Thoracic aorta (tissue), 2 donors: ENCODE data around the gene ZP1. TPM values are rescaled to one million over a fixed set of nuclear protein-coding genes. Genes with fewer than 3 reads are reported as not detected.

Experiments
- ATAC-seq: fragments of 150-250 bp; one replicate; pipeline ENCODE4 v1.8.0; 2017; ENCODE audit warnings: low read depth; ENCODE audit not compliant: insufficient number of reproducible peaks, low FRiP score
- DNase-seq: peaks from one replicate; pipeline ENCODE4 v3.0.0-alpha.2; 2020; ENCODE audit warnings: low spot score
- H3K27ac ChIP-seq, 2 donors: fragments of 200-600 bp; sonication (generic); 1 replicate in 1 of 2; 2 replicates in 1 of 2; pipeline ENCODE4 v1.5.1; 2016; ENCODE audit warnings: mild to moderate bottlenecking in 2 of 2, moderate library complexity in 2 of 2
- H3K27me3 ChIP-seq: fragments of 200-600 bp; sonication (generic); replicated peaks from 2 replicates; pipeline ENCODE4 v1.6.0; 2016; ENCODE audit warnings: mild to moderate bottlenecking; ENCODE audit not compliant: insufficient read depth
- H3K36me3 ChIP-seq: fragments of 200-600 bp; sonication (generic); one replicate; pipeline ENCODE4 v1.5.1; 2016
- H3K4me1 ChIP-seq, 2 donors: fragments of 200-600 bp; sonication (generic); 1 replicate in 1 of 2; 2 replicates in 1 of 2; pipeline versions ENCODE4 v1.5.1 to v1.6.0; 2016; ENCODE audit warnings: low read depth in 2 of 2, mild to moderate bottlenecking in 1 of 2; ENCODE audit not compliant: control insufficient read depth in 1 of 2
- H3K4me3 ChIP-seq: fragments of 200-600 bp; sonication (generic); 2 replicates; pipeline ENCODE4 v1.5.1; 2016; ENCODE audit warnings: mild to moderate bottlenecking
- H3K9me3 ChIP-seq: fragments of 200-600 bp; sonication (generic); 2 replicates; pipeline ENCODE4 v1.5.1; 2016
- total RNA-seq, 2 donors: library from RNA; depleted of rRNA; stranded (reverse); fragments of >200 nt; gene quantifications; one replicate each; pipeline versions ENCODE4 v1.1.0 to v1.2.3, GENCODE V29; 2016
- TF ChIP-seq, protein P1 (sequence below): fragments of 200-600 bp; sonication (generic); IDR thresholded peaks from one replicate; pipeline ENCODE4 v1.5.1; 2019; ENCODE audit warnings: antibody characterized with exemption

Gene ZP1
- total RNA-seq, 2 donors from 2014 or later = not detected

DNA sequence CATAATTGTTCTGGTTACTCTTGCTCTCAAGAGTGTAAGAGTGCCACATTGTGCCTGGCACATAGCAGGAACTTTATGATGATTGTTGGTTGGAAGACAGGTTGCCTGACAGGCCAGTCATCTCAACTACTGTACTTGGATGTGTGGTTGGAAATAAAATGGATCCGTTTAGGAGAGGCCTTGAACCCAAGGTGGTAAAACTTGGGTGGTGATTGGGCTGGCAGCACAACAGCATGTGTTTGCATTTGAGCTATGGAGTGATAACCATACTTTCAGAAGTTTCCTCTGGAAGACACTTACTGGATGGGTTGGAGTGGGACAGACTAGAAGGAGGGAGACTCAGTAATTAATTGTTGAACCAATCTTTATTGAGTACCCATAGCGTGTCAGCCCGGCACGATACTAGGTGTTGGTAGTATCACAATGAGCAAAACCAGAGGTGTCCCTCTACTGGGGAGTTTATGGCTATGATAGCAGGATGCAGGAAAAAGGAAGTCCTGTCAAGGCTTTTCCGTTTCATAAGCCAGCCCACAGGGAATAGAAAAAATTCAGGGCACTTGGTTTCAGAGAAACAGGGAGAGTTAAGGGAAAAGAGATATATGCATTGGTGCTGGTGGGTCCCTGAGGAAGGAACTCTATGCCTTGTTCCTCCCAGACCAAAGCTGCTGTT is 43.5 kb downstream of the ZP1 start:
- H3K9me3 ChIP-seq = no peaks in the 10 kb centered on the region
- TF ChIP-seq, protein P1, sequence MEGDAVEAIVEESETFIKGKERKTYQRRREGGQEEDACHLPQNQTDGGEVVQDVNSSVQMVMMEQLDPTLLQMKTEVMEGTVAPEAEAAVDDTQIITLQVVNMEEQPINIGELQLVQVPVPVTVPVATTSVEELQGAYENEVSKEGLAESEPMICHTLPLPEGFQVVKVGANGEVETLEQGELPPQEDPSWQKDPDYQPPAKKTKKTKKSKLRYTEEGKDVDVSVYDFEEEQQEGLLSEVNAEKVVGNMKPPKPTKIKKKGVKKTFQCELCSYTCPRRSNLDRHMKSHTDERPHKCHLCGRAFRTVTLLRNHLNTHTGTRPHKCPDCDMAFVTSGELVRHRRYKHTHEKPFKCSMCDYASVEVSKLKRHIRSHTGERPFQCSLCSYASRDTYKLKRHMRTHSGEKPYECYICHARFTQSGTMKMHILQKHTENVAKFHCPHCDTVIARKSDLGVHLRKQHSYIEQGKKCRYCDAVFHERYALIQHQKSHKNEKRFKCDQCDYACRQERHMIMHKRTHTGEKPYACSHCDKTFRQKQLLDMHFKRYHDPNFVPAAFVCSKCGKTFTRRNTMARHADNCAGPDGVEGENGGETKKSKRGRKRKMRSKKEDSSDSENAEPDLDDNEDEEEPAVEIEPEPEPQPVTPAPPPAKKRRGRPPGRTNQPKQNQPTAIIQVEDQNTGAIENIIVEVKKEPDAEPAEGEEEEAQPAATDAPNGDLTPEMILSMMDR = no peak
- no peak overlapping the region for H3K4me3 ChIP-seq
- no peaks in the 10 kb centered on the region for H3K36me3 ChIP-seq
- DNase-seq = no peak
- H3K27me3 ChIP-seq = no peaks in the 10 kb centered on the region
- no peak overlapping the region for H3K27ac ChIP-seq
- peaks cover 8 to 20% of the 10 kb centered on the region in 2 donors for H3K4me1 ChIP-seq
- ATAC-seq = no peak

DNA sequence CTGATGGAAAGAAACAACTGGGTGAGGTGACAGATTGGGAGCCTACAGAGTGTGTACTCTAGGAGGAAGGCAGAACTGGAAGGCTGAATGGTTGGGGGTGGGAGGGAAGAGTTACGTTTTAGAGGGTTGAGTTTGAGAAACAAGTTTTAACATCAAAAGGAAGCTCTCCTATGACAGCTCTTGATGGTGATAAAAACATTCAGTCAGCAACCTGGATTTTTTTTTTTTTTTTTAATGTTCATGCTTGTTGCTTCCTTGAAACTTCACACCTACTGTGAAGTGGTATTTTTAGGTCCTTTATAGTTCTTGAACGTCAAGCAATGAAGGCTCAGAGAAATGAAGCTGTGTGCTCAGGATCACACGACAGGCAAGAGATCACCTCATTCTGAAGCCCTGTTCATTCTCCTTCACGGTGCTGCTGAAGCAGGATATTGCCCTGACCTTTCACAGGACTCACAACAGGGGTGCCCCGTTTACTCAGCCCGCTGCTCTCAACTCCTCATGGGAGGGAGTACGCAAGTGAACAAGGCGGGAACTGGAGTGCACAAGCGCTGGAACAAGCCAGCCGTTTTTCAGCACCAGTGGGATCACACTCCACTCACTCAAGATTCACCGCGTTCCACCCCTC is 45.0 kb downstream of the ZP1 start:
- ATAC-seq = no peak
- Histone ChIP-seq H3K9me3 (no peaks in the 10 kb centered on the region), H3K27ac (peak overlapping the region in 1 of 2 donors; percentile 94), H3K36me3 (no peaks in the 10 kb centered on the region), H3K4me1 (peaks cover 12 to 29% of the 10 kb centered on the region in 2 donors), H3K4me3 (no peak overlapping the region), H3K27me3 (no peaks in the 10 kb centered on the region)
- TF ChIP-seq, protein P1 = no peak
- no peak for DNase-seq

DNA sequence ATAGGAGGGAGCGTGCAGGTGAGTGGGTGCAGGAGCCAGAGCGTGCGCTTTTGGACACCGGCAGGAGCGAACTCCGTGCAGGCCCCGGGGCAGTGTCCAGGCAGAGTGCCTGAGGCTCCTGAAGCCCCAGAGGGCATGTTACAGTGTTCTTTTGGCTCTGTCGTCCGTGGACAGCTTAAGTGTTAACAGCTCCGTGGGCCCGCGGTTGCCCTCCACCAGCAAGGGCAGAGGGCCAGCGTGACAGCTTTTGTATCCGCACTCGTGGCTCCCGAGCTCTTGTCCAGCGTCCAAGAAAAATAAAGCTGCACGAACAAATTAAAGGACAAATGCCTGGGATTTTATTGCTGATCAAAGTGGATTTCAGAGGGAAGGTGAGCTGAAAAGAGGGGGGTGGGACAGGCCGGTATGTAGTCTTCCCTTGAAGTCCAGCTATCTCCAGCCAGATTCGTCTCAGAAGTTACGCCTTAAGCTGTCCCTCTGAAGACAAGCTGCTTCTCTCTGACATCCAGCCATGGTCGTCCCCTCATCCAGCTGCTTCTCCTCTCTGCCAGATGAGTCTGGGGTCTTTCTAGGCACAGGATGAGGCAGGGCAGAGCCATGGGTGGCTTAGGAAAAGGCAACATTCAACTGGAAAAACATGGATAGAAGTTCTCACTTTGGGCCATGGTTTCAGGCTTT is 45.6 kb downstream of the ZP1 start:
- Histone ChIP-seq H3K27ac (peak overlapping the region; percentile 94 to 95), H3K36me3 (no peaks in the 10 kb centered on the region), H3K4me3 (peak overlapping the region; percentile 80), H3K9me3 (no peaks in the 10 kb centered on the region), H3K27me3 (no peaks in the 10 kb centered on the region), H3K4me1 (peaks cover 12 to 35% of the 10 kb centered on the region in 2 donors)
- ATAC-seq (no peak), DNase-seq (no peak)
- TF ChIP-seq, protein P1 = no peak

DNA sequence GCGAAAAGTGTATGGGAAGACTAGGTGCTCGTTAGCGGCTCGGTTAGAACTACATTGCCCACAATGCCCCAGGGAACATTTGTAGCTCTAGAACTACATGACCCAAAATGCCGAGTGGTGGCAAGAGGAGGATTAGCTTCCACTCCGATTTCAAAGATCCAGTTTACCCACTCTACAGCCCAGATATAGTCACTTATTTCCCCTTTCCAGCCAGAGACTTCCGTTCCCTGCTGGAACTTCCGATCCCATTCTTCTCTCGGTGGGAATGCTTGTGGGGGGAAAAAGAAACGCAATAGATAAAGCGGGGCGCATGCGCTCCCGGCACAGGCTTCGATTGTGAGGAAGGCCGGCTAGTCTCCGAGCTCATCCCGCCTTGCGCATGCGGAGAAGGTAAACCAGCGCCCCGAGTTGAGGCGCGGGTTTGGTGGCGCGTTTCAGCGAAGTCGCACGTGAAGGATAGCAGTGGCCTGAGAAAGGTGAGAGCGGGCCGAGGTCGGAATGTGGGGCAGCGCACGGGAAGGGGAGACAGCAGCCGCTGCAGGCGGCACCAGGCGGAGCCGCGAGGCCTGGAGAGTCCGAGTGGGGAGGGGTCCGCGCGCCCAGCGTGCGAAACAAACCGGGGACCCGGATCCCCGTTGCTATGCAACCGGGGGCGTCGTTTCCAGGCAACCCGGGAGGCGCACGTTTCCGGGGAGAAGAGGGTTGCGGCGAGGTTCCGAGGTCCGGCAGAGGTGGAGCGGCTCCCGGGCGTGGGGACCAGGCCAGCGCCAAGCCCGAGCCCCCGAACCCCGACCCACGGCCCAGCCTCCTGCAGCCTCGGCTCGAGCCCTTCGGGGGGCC is 46.7 kb downstream of the ZP1 start, which contains the start of gene TMEM109:
TSS of gene TMEM109 (plus strand) at position 366 of the 840 bp plus-strand sequence. CDS start 5,536 bp downstream, outside the sequence.
- Histone ChIP-seq H3K27ac (peak within 1 kb of the TSS; percentile 94 to 95), H3K9me3 (no peaks in the 10 kb centered on the region), H3K27me3 (no peaks in the 10 kb centered on the region), H3K4me3 (peak within 1 kb of the TSS; percentile 80), H3K36me3 (no peaks in the 10 kb centered on the region), H3K4me1 (peaks cover 12 to 45% of the 10 kb centered on the region in 2 donors)
- DNase-seq (peak; percentile 42), ATAC-seq (peak; percentile 60)
- TF ChIP-seq, protein P1 = peak; percentile 5
